Activated CD4-positive, alpha-beta T cell treated with anti-CD3 and anti-CD28 coated beads, Interleukin-2, amount 10 ng/mL, durations not matched to agents 7 days and 5 days (primary cell): ENCODE data around the gene DDIAS. TPM values are rescaled to one million over a fixed set of nuclear protein-coding genes. Genes with fewer than 3 reads are reported as not detected.
"Not testable (repeated sequence)": the region's sequence is repeated elsewhere in the genome, so short reads cannot be mapped to it uniquely, and the experiment has no call there.

ENCODE experiments used
- CTCF ChIA-PET: fragments of 350-600 bp; sonication (Branson Sonifier 250); formaldehyde crosslinking; loops from one replicate; lab custom pipeline; 2021; ENCODE audit warnings: antibody characterized with exemption; lab: Charles Lee
- POLR2A ChIA-PET: fragments of 350-600 bp; sonication (Branson Sonifier 250); formaldehyde crosslinking; loops from one replicate; lab custom pipeline; 2021; ENCODE audit warnings: antibody characterized with exemption; lab: Charles Lee
- DNase-seq: peaks from one replicate; pipeline ENCODE4 v3.0.0-alpha.2; 2020
- H3K27ac Mint-ChIP-seq: one replicate; pipeline ENCODE4 v1.8.0; 2021; ENCODE audit warnings: mild to moderate bottlenecking, moderate library complexity, mixed read lengths
- H3K27me3 Mint-ChIP-seq: one replicate; pipeline ENCODE4 v1.8.0; 2021; ENCODE audit warnings: mixed read lengths
- H3K36me3 Mint-ChIP-seq: one replicate; pipeline ENCODE4 v1.8.0; 2021; ENCODE audit warnings: low read depth, mixed read lengths
- H3K4me1 Mint-ChIP-seq: one replicate; pipeline ENCODE4 v1.8.0; 2021; ENCODE audit warnings: mixed read lengths
- H3K4me3 Mint-ChIP-seq: one replicate; pipeline ENCODE4 v1.8.0; 2021; ENCODE audit warnings: mild to moderate bottlenecking, moderate library complexity, mixed read lengths
- H3K9me3 Mint-ChIP-seq: one replicate; pipeline ENCODE4 v1.8.0; 2021; ENCODE audit warnings: mixed read lengths
- total RNA-seq, 2 experiments: library from RNA; stranded (reverse); gene quantifications; one replicate each; pipeline ENCODE4 v1.2.3, GENCODE V29; 2021

Gene DDIAS
- total RNA-seq, 2 experiments from 2014 or later, result 14.7 to 14.8 TPM

DNA sequence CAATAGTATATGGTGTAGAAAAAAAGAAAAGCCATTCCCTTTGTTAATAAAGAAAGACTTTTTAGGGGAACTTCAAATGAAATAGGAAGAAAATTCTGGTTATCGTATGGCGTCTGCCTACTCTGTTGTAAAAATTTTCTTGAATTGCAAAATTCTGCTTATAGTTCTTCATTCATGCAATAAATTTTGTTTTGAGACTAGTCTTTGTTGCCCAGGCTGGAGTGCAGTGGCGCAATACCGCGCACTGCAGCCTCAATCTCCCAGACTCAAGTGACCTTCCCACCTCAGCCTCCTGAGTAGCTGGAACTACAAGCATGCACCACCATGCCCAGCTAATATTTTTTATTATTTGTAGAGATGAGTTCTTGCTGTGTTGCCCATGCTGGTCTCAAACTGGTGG is 5.8 kb downstream of the DDIAS start:
- POLR2A ChIA-PET, result no interaction called here

DNA sequence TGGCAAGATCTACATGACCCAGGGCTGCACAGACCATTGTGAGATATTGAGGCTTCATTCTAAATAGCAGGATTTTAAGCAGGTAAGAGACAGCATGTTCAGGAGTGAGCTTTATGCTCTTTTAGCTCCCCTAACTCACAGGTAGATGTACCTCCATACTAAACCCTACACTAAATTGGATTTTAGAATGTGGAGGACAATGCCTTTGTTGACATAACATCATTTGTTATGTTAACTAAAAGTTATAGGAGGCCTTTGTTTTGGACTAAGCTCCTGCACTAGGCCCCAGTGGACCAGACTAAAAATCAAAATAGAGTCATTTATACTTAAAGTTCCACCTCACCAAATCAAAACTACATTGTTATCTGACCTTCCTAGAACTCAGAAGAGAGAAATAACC is 6.8 kb downstream of the DDIAS start:
- H3K4me1 Mint-ChIP-seq, result peaks cover 40% of the 10 kb centered on the region
- peaks cover 8% of the 10 kb centered on the region for H3K9me3 Mint-ChIP-seq
- DNase-seq, result no peak
- H3K27ac Mint-ChIP-seq, result no peak overlapping the region
- CTCF ChIA-PET, result no interaction called here
- H3K27me3 Mint-ChIP-seq, result no peaks in the 10 kb centered on the region
- POLR2A ChIA-PET, result interaction anchor here (1.0 kb wide), 1 partner anchor 155 kb away, joined by 3 read pairs; no protein-coding TSS in a partner anchor
- H3K36me3 Mint-ChIP-seq, result peaks cover 19% of the 10 kb centered on the region
- no peak overlapping the region for H3K4me3 Mint-ChIP-seq

More for the DNA sequence above, 5.8 kb downstream of the DDIAS start:
- Mint-ChIP-seq H3K9me3 (peaks cover 8% of the 10 kb centered on the region), H3K4me1 (peaks cover 49% of the 10 kb centered on the region), H3K36me3 (peaks cover 14% of the 10 kb centered on the region), H3K27me3 (no peaks in the 10 kb centered on the region), H3K27ac (no peak overlapping the region), H3K4me3 (no peak overlapping the region)
- no peak for DNase-seq
- CTCF ChIA-PET, result no interaction called here

DNA sequence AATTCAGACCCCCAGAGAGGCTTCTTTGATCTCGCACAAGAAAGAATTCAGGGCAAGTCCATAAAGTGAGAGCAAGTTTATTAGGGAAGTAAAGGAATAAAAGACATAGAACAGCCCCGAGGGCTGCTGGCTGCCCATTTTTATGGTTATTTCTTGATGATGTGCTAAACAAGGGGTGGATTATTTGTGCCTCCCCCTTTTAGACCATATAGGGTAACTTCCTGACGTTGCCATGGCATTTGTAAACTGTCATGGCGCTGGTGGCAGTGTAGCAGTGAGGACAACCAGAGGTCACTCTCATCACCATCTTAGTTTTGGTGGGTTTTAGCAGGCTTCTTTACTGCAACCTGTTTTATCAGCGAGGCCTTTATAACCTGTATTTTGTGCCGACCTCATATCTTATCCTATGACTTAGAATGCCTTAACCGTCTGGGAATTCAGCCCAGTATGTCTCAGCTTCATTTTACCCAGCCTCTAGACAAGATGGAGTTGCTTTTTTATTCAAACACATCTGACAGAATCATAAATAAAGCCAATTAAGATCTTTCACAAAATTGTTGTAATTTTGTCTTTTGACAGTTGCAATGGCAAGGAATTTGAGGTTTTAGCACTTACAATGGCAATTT is 7.6 kb downstream of the DDIAS start:
- Mint-ChIP-seq H3K27me3 (no peaks in the 10 kb centered on the region), H3K4me1 (peaks cover 35% of the 10 kb centered on the region), H3K9me3 (peaks cover 8% of the 10 kb centered on the region), H3K4me3 (no peak overlapping the region), H3K27ac (no peak overlapping the region), H3K36me3 (peaks cover 19% of the 10 kb centered on the region)
- ChIA-PET CTCF (no interaction called here), POLR2A (interaction anchor here (1.0 kb wide), 1 partner anchor 154 kb away, joined by 3 read pairs; no protein-coding TSS in a partner anchor)
- no peak for DNase-seq

DNA sequence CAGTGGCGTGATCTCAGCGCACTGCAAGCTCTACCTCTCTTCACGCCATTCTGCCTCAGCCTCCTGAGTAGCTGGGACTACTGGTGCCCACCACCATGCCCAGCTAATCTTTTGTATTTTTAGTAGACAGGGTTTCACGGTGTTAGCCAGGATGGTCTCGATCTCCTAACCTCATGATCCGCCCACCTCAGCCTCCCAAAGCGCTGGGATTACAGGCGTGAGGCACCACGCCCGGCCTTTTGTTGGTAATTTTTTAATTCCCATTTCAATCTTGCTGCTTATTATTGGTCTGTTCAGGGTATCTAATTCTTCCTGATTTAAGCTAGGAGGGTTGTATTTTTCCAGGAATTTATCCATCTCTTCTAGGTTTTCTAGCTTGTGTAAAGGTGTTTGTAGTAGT is 18.2 kb downstream of the DDIAS start:
- CTCF ChIA-PET, result interaction anchor here (0.8 to 1.5 kb wide), 3 partner anchors 9 to 373 kb away, joined by 3 to 6 read pairs (median 4); partner anchors contain the start of gene PRCP
- DNase-seq, POLR2A ChIA-PET, H3K27me3 Mint-ChIP-seq: not testable (repeated sequence)
- peaks cover 48% of the 10 kb centered on the region for H3K4me1 Mint-ChIP-seq
- peaks cover 11% of the 10 kb centered on the region for H3K9me3 Mint-ChIP-seq
- peak overlapping the region; percentile 58 for H3K4me3 Mint-ChIP-seq
- H3K27ac Mint-ChIP-seq, result peak overlapping the region; percentile 94
- H3K36me3 Mint-ChIP-seq, result peaks cover 74% of the 10 kb centered on the region

DNA sequence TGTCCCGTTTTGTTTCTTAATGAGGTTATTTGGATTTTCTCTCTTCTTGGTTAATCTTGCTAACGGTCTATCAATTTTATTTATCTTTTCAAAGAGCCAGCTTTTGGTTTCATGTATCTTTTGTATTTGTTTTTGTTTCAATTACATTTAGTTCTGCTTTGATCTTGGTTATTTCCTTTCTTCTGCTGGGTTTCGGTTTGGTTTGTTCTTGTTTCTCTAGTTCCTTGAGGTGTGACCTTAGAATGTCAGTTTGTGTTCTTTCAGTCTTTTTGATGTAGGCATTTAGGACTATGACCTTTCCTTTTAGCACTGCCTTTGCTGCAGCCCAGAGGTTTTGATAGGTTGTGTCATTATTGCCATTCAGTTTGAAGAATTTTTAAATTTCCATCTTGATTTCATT is 18.7 kb downstream of the DDIAS start:
- H3K4me3 Mint-ChIP-seq, result peak overlapping the region; percentile 58
- POLR2A ChIA-PET, H3K27me3 Mint-ChIP-seq: not testable (repeated sequence)
- peaks cover 49% of the 10 kb centered on the region for H3K4me1 Mint-ChIP-seq
- H3K36me3 Mint-ChIP-seq, result peaks cover 70% of the 10 kb centered on the region
- CTCF ChIA-PET, result interaction anchor here (0.8 to 1.5 kb wide), 4 partner anchors 10 to 373 kb away, joined by 3 to 6 read pairs (median 4); partner anchors contain the start of gene PRCP
- peak; percentile 39 for DNase-seq
- H3K9me3 Mint-ChIP-seq, result peaks cover 11% of the 10 kb centered on the region
- H3K27ac Mint-ChIP-seq, result peak overlapping the region; percentile 94

DNA sequence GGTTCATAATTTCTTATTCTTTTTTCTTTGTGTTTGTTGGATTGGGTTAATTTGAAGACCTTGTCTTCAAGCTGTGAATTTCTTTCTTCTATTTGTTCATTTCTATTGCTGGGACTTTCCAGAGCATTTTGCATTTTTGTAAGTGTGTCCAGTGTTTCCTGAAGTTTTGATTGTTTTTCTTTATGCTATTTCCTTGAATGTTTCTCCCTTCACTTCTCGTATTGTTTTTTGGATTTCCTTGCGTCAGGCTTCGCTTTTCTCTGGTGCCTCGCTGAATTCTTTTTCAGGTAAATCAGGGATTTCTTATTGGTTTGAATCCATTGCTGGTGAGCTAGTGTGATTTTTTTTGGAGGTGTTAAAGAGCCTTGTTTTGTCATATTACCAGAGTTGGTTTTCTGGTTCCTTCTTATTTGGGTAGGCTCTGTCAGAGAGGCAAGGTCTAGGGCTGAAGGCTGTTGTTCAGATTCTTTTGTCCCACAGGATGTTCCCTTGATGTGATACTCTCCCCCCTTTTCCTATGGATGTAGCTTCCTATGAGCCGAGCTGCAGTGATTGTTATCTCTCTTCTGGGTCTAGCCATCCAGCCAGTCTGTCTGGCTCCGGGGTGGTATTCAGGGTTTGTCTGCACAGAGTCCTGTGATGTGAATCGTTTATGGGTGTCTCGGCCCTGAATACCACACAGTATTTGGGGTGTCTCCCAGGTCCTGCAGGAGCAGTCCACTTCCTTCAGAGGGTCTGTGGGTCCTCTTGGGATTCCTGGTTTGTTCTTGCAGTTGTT is 21.0 kb downstream of the DDIAS start:
- H3K4me3 Mint-ChIP-seq, POLR2A ChIA-PET: not testable (repeated sequence)
- H3K36me3 Mint-ChIP-seq, result peaks cover 54% of the 10 kb centered on the region

DNA sequence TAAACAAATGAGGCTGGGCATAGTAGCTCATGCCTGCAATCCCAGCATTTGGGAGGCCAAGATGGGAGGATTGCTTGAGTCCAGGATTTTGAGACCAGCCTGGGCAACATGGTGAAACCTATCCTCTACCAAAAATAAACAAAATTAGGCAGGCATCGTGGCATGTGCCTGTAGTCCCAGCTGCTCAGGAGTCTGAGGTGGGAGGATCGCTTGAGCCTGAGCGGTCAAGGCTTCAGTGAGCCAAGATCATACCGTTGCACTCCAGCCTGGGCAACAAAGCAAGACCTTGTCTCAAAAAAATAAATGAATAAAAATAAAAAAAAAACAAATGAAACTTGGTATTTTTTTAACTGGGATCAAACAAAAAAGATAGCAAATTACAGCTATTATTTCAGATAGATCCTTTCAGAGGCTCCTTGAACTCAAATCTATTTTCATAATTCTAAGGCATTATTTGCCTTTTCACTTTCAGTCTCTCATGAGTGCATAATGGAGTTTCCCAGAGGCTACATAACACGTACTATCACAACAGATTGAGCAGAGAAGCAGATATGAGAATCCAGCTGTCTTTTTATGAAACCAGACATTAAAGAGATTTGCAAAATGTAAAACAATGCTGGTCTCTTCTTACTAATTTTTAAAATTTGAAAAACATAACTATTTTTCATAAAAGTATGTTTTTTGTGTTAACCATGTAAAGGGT is 23.1 kb downstream of the DDIAS start:
- ChIA-PET POLR2A (interaction anchor here (0.6 kb wide), 2 partner anchors 148 to 243 kb away, joined by 3 to 8 read pairs; no protein-coding TSS in a partner anchor), CTCF (interaction anchor here (0.6 kb wide), 1 partner anchor 537 kb away, joined by 3 read pairs; no protein-coding TSS in a partner anchor)
- DNase-seq, result no peak
- Mint-ChIP-seq H3K27ac (no peak overlapping the region), H3K27me3 (no peaks in the 10 kb centered on the region), H3K4me1 (peaks cover 43% of the 10 kb centered on the region), H3K9me3 (peaks cover 2% of the 10 kb centered on the region), H3K36me3 (peaks cover 35% of the 10 kb centered on the region), H3K4me3 (no peak overlapping the region)

More for the DNA sequence above, 21.0 kb downstream of the DDIAS start:
- peaks cover 11% of the 10 kb centered on the region for H3K9me3 Mint-ChIP-seq
- DNase-seq, CTCF ChIA-PET, H3K27me3 Mint-ChIP-seq: not testable (repeated sequence)
- H3K27ac Mint-ChIP-seq, result peak overlapping the region; percentile 73
- H3K4me1 Mint-ChIP-seq, result peaks cover 54% of the 10 kb centered on the region

DNA sequence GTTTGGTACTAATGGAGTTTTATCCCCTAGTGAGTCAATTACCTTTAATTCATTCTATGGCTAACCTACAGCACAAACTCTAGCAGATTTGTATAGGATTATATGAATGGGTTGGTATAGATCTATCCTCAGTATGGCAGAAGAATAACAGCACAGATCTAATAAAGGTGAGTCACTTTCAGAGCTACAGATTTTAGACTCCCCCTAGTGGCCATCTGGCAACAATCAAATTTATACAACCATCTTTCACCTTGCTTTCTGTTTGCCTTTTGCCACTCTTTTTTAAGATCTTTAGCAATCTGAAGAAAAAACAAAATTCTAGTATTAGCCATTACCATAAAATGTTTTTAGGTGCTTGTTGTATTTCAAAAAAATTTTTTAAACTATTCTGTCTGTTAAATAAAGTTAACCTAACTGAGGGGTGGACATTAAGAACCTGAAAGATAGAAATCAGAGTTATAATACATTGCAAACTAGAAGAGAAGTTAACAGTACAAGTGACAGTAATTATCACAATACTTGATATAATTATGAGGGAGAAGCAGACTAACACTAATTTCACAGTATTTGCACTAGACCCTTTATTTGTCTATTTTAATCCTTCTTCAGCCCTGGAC is 25.8 kb downstream of the DDIAS start:
- Mint-ChIP-seq H3K27me3 (no peaks in the 10 kb centered on the region), H3K9me3 (no peaks in the 10 kb centered on the region), H3K27ac (no peak overlapping the region), H3K36me3 (peaks cover 29% of the 10 kb centered on the region), H3K4me1 (peaks cover 25% of the 10 kb centered on the region), H3K4me3 (no peak overlapping the region)
- DNase-seq, result peak; percentile 66
- ChIA-PET POLR2A (no interaction called here), CTCF (interaction anchor here (0.6 to 1.8 kb wide), 7 partner anchors 7 to 322 kb away, joined by 3 to 6 read pairs (median 3); partner anchors contain the start of gene PRCP)

DNA sequence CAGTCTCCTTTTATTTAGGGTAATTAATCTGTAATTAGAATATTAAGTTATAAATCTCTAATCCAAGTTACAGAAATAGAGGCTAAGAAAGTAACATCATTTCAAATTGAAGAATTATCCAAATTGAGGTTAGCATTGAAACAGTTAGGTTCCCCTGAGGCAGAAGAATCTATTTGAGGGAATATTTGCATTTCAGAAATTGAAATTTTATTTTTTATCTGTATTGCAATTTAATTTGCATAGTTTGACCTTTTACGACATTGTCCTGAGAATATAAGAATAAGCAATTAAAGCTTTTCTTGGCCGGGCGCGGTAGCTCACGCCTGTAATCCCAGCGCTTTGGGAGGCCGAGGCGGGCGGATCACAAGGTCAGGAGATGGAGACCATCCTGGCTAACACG is 27.6 kb downstream of the DDIAS start:
- no peaks in the 10 kb centered on the region for H3K27me3 Mint-ChIP-seq
- H3K27ac Mint-ChIP-seq, result no peak overlapping the region
- H3K4me3 Mint-ChIP-seq, result no peak overlapping the region
- peaks cover 23% of the 10 kb centered on the region for H3K4me1 Mint-ChIP-seq
- H3K9me3 Mint-ChIP-seq, result no peaks in the 10 kb centered on the region
- ChIA-PET CTCF (interaction anchor here (1.1 kb wide), 1 partner anchor 13 kb away, joined by 5 read pairs; no protein-coding TSS in a partner anchor), POLR2A (no interaction called here)
- peaks cover 33% of the 10 kb centered on the region for H3K36me3 Mint-ChIP-seq
- DNase-seq, result no peak

DNA sequence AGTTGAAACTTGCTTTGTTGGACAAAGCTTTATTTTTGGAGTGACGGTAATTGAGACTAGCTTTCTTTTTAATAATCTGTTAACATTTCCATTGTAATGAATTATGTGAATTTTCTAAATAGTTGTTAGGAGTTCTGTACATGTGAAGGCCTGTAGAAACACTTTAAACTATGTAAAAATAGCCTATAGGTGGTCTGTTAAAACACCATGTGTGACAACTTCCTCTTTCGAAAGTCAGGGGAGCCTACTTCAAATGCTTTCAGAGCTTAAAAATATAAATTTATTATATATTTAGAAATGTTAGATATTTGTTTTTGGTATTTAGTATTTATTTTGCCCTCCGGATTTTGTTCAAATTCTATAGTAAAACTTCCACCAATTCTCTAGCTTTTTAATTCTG is 28.7 kb downstream of the DDIAS start:
- H3K4me1 Mint-ChIP-seq, result peaks cover 22% of the 10 kb centered on the region

DNA sequence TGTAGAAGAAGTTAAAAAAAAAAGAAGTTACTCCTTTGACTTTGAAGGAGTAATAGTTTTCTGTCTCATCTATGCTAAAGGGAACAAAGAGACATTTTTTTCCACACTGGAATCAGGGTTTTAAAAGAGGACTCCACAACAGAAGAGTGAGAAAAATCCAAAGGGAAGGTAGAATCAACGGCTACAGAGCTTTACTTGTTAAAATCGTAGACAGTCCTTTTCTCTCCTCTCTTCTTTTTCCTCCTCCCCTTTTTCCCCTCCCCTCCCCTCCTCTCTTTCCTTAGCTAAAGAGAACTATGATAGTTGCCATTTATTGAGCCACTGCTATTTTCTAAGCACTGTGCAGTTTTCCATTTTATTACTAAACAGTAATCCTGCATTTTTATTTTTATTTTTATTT is 29.2 kb downstream of the DDIAS start:
- no peak overlapping the region for H3K27ac Mint-ChIP-seq
- no peaks in the 10 kb centered on the region for H3K27me3 Mint-ChIP-seq
- H3K4me3 Mint-ChIP-seq, result no peak overlapping the region
- no peaks in the 10 kb centered on the region for H3K9me3 Mint-ChIP-seq
- H3K36me3 Mint-ChIP-seq, result peaks cover 38% of the 10 kb centered on the region
- H3K4me1 Mint-ChIP-seq, result peaks cover 22% of the 10 kb centered on the region
- DNase-seq, result no peak
- ChIA-PET POLR2A (no interaction called here), CTCF (interaction anchor here (0.7 to 1.3 kb wide), 2 partner anchors 10 to 12 kb away, joined by 4 read pairs; no protein-coding TSS in a partner anchor)

More for the DNA sequence above, 28.7 kb downstream of the DDIAS start:
- ChIA-PET CTCF (interaction anchor here (0.6 to 1.3 kb wide), 4 partner anchors 12 to 304 kb away, joined by 3 to 5 read pairs (median 4); no protein-coding TSS in a partner anchor), POLR2A (no interaction called here)
- Mint-ChIP-seq H3K36me3 (peaks cover 35% of the 10 kb centered on the region), H3K27me3 (no peaks in the 10 kb centered on the region), H3K9me3 (no peaks in the 10 kb centered on the region), H3K27ac (no peak overlapping the region), H3K4me3 (no peak overlapping the region)
- DNase-seq, result no peak

DNA sequence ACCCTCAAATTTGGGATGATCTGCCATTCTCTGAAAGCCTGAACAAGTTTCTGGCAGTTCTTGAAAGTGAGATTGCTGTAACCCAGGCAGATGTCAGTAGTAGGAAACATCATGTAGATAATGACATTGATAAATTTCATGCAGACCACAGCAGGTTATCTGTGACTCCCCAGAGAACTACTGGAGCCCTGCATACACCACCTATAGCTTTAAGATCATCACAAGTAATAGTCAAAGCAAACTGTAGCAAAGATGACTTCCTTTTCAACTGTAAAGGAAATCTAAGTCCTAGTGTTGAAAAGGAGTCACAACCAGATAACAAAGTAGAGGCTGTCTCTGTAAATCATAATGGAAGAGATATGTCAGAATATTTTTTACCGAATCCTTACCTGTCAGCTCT is 31.0 kb downstream of the DDIAS start:
- H3K27me3 Mint-ChIP-seq, result no peaks in the 10 kb centered on the region
- DNase-seq, result no peak
- peaks cover 17% of the 10 kb centered on the region for H3K4me1 Mint-ChIP-seq
- H3K4me3 Mint-ChIP-seq, result no peak overlapping the region
- no peaks in the 10 kb centered on the region for H3K9me3 Mint-ChIP-seq
- ChIA-PET POLR2A (interaction anchor here (0.5 kb wide), 1 partner anchor 247 kb away, joined by 3 read pairs; no protein-coding TSS in a partner anchor), CTCF (interaction anchor here (0.6 to 1.2 kb wide), 2 partner anchors 13 to 131 kb away, joined by 3 read pairs; no protein-coding TSS in a partner anchor)
- peaks cover 42% of the 10 kb centered on the region for H3K36me3 Mint-ChIP-seq
- H3K27ac Mint-ChIP-seq, result no peak overlapping the region
